ENCODE results near the gene LRPPRC. TPM values are rescaled to one million over a fixed set of nuclear protein-coding genes. Genes with fewer than 3 reads are reported as not detected.
"Not testable (repeated sequence)": the region's sequence is repeated elsewhere in the genome, so short reads cannot be mapped to it uniquely, and the experiment has no call there.

The LRPPRC gene
- 74.8 TPM for total RNA-seq

GRCh38 chr2:43995733-43996533 lies at the start of gene LRPPRC:
Gene LRPPRC (minus strand): TSS chr2:43995989. CDS start chr2:43995947, 42 bp downstream.
- peak; percentile 98 for DNase-seq

- no peak for DNase-seq
Observed at GRCh38 chr2:44045061-44045460, 49.3 kb upstream of the LRPPRC start.

- no peak for DNase-seq
Observed at GRCh38 chr2:44044281-44044720, 48.5 kb upstream of the LRPPRC start.

GRCh38 chr2:44040365-44040764 lies 44.6 kb upstream of the LRPPRC start:
- DNase-seq = no peak

GRCh38 chr2:44038277-44038676 lies 42.5 kb upstream of the LRPPRC start:
- DNase-seq = no peak

DNA sequence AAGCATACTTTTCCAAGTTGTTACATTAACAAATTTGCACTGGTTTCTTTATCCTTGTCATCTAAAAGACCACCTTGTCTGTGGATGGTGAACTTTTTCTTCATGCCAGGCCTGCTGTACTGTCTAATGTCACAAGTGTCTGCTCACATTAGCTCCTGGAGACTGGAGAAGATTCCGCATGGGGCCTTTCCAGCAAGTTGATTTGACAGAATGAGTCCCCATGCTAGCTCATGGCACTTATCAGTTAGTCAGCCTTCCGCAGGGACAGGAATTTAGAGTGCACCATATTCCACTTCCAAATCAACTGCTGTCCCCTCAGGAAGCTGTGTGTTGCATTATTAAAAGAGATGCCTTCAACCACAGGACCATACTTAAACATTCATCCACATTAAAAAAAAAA lies 41.4 kb upstream of the LRPPRC start:
- DNase-seq = no peak

DNA sequence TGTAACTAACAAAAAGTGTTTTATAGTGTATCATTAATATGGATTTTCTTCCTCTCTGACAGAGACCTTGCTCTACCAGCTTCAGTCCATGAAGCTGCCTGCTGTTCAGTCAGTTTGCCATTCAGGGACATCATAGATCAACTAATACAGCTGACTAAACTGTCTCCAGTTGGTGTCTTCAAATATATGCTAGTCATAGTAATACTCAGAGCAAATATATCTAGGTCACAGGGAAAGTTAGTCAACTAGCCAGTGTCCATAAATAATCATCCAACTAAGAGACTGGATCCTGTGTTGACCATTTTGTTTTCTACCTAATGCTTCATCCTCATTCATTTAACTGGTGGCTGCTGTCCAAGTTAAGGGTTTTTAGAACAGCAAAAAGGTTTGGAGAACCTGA lies 38.2 kb upstream of the LRPPRC start:
- no peak for DNase-seq

- not testable (repeated sequence) for DNase-seq
Observed at GRCh38 chr2:44027076-44027475, 31.3 kb upstream of the LRPPRC start.

DNA sequence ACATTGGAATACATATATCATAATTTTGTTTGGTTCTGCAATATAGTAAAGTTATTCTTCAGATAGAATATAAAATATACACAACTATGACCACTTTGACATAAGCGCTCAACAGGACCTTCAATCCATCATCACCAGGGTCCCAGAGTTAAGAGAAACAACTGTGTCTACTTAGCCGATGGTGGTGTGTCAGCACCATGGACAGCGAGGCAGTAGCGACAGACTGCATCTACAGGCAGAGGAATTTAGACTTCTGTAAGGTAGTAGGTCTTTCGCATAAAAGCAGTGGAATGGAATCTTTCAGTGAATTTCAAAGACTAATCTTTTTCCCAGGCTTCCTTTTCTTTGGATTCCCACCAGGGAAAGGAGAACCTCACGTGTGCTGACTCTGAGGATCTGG lies 20.5 kb upstream of the LRPPRC start:
- DNase-seq = no peak

- no peak for DNase-seq
Observed at GRCh38 chr2:44015239-44015638, 19.4 kb upstream of the LRPPRC start.

DNA sequence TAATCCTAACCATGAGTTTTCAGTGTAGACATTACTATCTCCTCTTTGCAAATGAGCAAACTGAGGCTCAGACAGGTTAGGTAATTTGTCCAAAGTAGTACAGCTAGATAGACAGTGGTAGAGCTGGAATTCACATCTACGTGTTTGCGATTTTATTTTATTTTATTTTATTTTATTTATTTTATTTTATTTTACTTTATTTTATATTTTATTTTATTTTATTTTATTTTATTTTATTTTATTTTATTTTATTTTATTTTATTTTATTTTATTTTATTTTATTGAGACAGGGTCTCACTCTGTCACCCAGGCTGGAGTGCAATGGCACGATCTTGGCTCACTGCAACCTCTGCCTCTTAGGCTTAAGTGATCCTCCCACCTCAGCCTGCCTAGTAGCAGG lies 17.4 kb upstream of the LRPPRC start:
- not testable (repeated sequence) for DNase-seq

GRCh38 chr2:44010266-44010665 lies 14.5 kb upstream of the LRPPRC start:
- DNase-seq = no peak

DNA sequence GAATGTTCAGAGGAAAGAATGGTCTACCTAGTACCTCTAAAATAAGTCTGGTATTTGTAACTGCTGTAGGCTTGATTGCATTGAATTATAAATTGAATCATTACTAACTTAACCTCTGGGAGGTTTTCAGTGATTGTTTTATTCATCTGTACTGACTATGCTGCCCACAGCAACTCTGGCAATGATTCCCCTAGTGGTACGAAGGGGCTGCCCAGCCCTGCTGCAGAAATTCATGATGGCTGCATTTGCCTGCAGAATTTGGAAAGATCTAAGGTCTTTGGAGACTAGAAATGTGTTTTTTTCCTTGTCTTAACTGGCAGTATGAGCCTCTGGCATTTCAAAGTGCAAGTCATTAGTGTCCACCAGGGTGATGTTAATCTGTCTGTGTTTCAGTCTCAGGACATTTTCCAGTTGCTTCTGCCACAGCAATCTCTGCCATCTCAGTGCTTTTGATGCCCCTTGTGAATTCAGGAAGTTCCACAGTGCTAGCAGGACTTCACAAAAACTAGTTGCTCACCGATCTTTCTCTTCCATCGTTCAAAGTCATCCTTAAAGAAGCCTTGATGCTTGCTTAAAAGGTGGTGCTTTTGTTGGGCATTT lies 13.4 kb upstream of the LRPPRC start:
- DNase-seq = no peak

GRCh38 chr2:44005846-44006245 lies 10.1 kb upstream of the LRPPRC start:
- no peak for DNase-seq

DNA sequence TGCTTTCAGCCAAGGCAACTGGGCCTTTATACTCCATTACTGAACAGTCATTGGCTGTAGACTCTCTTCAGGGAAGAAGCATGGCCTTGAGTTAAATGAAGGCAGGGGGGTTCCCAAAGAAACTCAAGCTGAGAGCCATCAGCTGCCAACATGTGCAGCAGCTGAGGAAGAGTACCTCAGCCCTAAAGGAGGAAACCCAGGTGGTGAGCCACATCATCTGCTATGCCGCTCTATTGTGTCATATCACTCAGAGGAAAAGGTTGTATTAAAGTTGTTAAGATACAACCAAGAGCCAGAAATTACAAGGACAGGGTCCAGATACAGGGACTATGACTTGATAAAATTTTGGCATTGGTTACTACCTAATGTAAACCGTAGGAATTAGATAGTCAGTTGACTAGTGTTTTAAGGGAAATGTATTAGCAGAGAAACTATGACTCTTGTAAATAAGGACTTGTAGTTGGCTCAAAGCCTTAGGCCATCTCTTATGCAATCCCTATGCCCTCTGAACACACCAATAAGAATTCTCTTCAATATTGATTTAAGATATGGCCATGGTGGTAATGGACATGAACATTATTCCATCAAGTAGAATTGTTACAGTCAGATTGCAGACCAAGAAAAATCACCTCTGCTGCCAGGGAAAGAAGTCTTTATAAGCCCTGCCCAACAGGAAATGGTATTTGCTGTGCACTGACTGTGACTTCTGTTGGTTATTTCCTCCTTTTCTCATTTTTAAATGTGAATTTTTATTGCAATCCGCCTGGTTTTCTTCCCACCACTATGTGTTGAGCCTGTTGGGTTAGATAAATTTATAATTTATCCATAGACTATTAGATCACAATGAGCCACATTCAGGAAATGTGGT lies 9.2 kb upstream of the LRPPRC start:
- no peak for DNase-seq

- DNase-seq = no peak
Observed at GRCh38 chr2:44001716-44002115, 5.9 kb upstream of the LRPPRC start.

- DNase-seq = no peak
Observed at GRCh38 chr2:43998263-43998662, 2.5 kb upstream of the LRPPRC start.

DNA sequence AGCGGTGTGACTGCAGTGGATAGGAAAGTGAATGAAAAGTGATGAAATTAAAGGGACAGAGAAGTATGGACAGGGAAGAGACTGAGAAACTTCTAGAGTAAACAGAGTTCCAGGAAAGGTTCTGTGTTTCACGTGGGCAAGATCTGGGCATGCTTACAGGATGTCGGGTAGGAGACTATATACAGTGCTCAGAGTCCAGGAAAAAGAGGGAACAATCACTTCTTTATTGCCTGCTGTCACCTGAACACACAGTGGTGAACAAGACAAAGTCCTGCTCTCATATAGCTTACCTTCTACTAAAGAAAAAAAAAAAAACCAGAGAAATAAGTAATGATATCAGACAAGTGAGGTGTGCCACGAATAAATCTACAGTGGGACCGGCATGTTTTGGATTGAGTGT lies 2.4 kb downstream of the LRPPRC start:
- DNase-seq = no peak

- DNase-seq = no peak
Observed at GRCh38 chr2:43989545-43989944, 6.2 kb downstream of the LRPPRC start.

GRCh38 chr2:43986600-43986999 lies 9.2 kb downstream of the LRPPRC start:
- no peak for DNase-seq

- no peak for DNase-seq
Observed at GRCh38 chr2:43985359-43985758, 10.4 kb downstream of the LRPPRC start.

- no peak for DNase-seq
Observed at GRCh38 chr2:43984533-43984932, 11.3 kb downstream of the LRPPRC start.

- no peak for DNase-seq
Observed at GRCh38 chr2:43980902-43981301, 14.9 kb downstream of the LRPPRC start.
